Measurements from ENCODE around the gene ST6GAL1.
"Not testable (repeated sequence)": the region's sequence is repeated elsewhere in the genome, so short reads cannot be mapped to it uniquely, and the experiment has no call there.

Gene ST6GAL1

GRCh38 chr3:186930143-186930640 lies at the start of gene ST6GAL1:
Gene ST6GAL1 (plus strand): TSS chr3:186930526. CDS start chr3:187042704, 112,178 bp downstream.
- no peak for DNase-seq

GRCh38 chr3:186882150-186882524 lies 48.2 kb upstream of the ST6GAL1 start:
- no peak for DNase-seq

- no peak for DNase-seq
Observed at GRCh38 chr3:186882881-186883685, 47.2 kb upstream of the ST6GAL1 start.

GRCh38 chr3:186883686-186884058 lies 46.7 kb upstream of the ST6GAL1 start:
- no peak for DNase-seq

- DNase-seq = not testable (repeated sequence)
Observed at GRCh38 chr3:186884868-186885267, 45.5 kb upstream of the ST6GAL1 start.

GRCh38 chr3:186886202-186886981 lies 43.9 kb upstream of the ST6GAL1 start:
- no peak for DNase-seq

GRCh38 chr3:186887507-186887938 lies 42.8 kb upstream of the ST6GAL1 start:
- not testable (repeated sequence) for DNase-seq

GRCh38 chr3:186888569-186888968 lies 41.8 kb upstream of the ST6GAL1 start:
- no peak for DNase-seq

GRCh38 chr3:186889698-186890097 lies 40.6 kb upstream of the ST6GAL1 start:
- DNase-seq = not testable (repeated sequence)

- no peak for DNase-seq
Observed at GRCh38 chr3:186890911-186891310, 39.4 kb upstream of the ST6GAL1 start.

- DNase-seq = not testable (repeated sequence)
Observed at GRCh38 chr3:186893071-186893470, 37.3 kb upstream of the ST6GAL1 start.

- no peak for DNase-seq
Observed at GRCh38 chr3:186895406-186895805, 34.9 kb upstream of the ST6GAL1 start.

GRCh38 chr3:186896006-186896405 lies 34.3 kb upstream of the ST6GAL1 start:
- DNase-seq = no peak

GRCh38 chr3:186896875-186897274 lies 33.5 kb upstream of the ST6GAL1 start:
- no peak for DNase-seq

GRCh38 chr3:186901135-186901734 lies 29.1 kb upstream of the ST6GAL1 start:
- no peak for DNase-seq

- no peak for DNase-seq
Observed at GRCh38 chr3:186902154-186902553, 28.2 kb upstream of the ST6GAL1 start.

GRCh38 chr3:186902713-186903112 lies 27.6 kb upstream of the ST6GAL1 start:
- DNase-seq = no peak

- DNase-seq = not testable (repeated sequence)
Observed at GRCh38 chr3:186903676-186904075, 26.6 kb upstream of the ST6GAL1 start.

GRCh38 chr3:186907075-186907474 lies 23.3 kb upstream of the ST6GAL1 start:
- DNase-seq = not testable (repeated sequence)

- DNase-seq = no peak
Observed at GRCh38 chr3:186909078-186909853, 21.1 kb upstream of the ST6GAL1 start.

GRCh38 chr3:186915806-186916796 lies 14.2 kb upstream of the ST6GAL1 start:
- DNase-seq = no peak
